ENCODE measurements around the gene BCO2. TPM values are rescaled to one million over a fixed set of nuclear protein-coding genes. Genes with fewer than 3 reads are reported as not detected.

The BCO2 gene
- total and polyA plus RNA-seq, 2 experiments from 2014 or later = 23.9 to 39.1 TPM

- DNase-seq (ENCODE audit: low spot score) = no peak
- H3K9me2 ChIP-seq (replicated peaks; ENCODE audit: insufficient read depth) = no peaks in the 10 kb centered on the region
- H3K27ac ChIP-seq = peak overlapping the region; percentile 6
- no peaks in the 10 kb centered on the region for H3K27me3 ChIP-seq
- TF ChIP-seq CTCF (IDR thresholded peaks at IDR 0.05; ENCODE audit: poor library complexity) (no peak), EZH2phosphoT487 (IDR thresholded peaks at IDR 0.05; ENCODE audit: low read depth, severe bottlenecking, unreplicated experiment) (no peak), EZH2 (IDR thresholded peaks at IDR 0.05; ENCODE audit: borderline replicate concordance) (no peak)
- 78% methylated on average over 3 of the region's 3 CpGs for WGBS (ENCODE audit: low lambda C conversion rate, missing lambda C conversion rate)
- no peak overlapping the region for H3K4me3 ChIP-seq
- H3K79me2 ChIP-seq = no peaks in the 10 kb centered on the region
- no peaks in the 10 kb centered on the region for H3K9me3 ChIP-seq (ENCODE audit: low read depth)
- H2AFZ ChIP-seq = no peak overlapping the region
- H3K4me2 ChIP-seq = no peak overlapping the region
- H3K36me3 ChIP-seq (replicated peaks; ENCODE audit: insufficient read depth, low read depth) = no peaks in the 10 kb centered on the region
- peaks cover 4% of the 10 kb centered on the region for H3K4me1 ChIP-seq (ENCODE audit: insufficient read depth)
- no peaks in the 10 kb centered on the region for H4K20me1 ChIP-seq (ENCODE audit: insufficient read depth, poor library complexity, severe bottlenecking)
Measured at GRCh38 chr11:112266410-112266778, 91.1 kb downstream of the BCO2 start.

- Histone ChIP-seq H3K4me1 (ENCODE audit: insufficient read depth) (peaks cover 4% of the 10 kb centered on the region), H3K27ac (no peak overlapping the region), H3K4me3 (no peak overlapping the region), H3K4me2 (no peak overlapping the region), H3K36me3 (replicated peaks; ENCODE audit: insufficient read depth, low read depth) (no peaks in the 10 kb centered on the region), H3K79me2 (no peaks in the 10 kb centered on the region), H3K9me2 (replicated peaks; ENCODE audit: insufficient read depth) (no peaks in the 10 kb centered on the region), H3K9me3 (ENCODE audit: low read depth) (no peaks in the 10 kb centered on the region), H2AFZ (no peak overlapping the region), H3K27me3 (no peaks in the 10 kb centered on the region), H4K20me1 (ENCODE audit: insufficient read depth, poor library complexity, severe bottlenecking) (no peaks in the 10 kb centered on the region)
- 51% methylated on average over 5 of the region's 5 CpGs for WGBS (ENCODE audit: low lambda C conversion rate, missing lambda C conversion rate)
- no peak for DNase-seq (ENCODE audit: low spot score)
- TF ChIP-seq CTCF (IDR thresholded peaks at IDR 0.05; ENCODE audit: poor library complexity) (no peak), EZH2 (IDR thresholded peaks at IDR 0.05; ENCODE audit: borderline replicate concordance) (no peak), EZH2phosphoT487 (IDR thresholded peaks at IDR 0.05; ENCODE audit: low read depth, severe bottlenecking, unreplicated experiment) (no peak)
Measured at GRCh38 chr11:112267188-112267591, 91.9 kb downstream of the BCO2 start.

- Histone ChIP-seq H3K27me3 (no peaks in the 10 kb centered on the region), H3K27ac (no peak overlapping the region), H3K4me2 (no peak overlapping the region), H3K4me3 (no peak overlapping the region), H2AFZ (no peak overlapping the region), H3K9me3 (ENCODE audit: low read depth) (no peaks in the 10 kb centered on the region), H3K79me2 (no peaks in the 10 kb centered on the region), H3K36me3 (replicated peaks; ENCODE audit: insufficient read depth, low read depth) (no peaks in the 10 kb centered on the region), H4K20me1 (ENCODE audit: insufficient read depth, poor library complexity, severe bottlenecking) (no peaks in the 10 kb centered on the region), H3K4me1 (ENCODE audit: insufficient read depth) (peaks cover 4% of the 10 kb centered on the region), H3K9me2 (replicated peaks; ENCODE audit: insufficient read depth) (no peaks in the 10 kb centered on the region)
- TF ChIP-seq EZH2phosphoT487 (IDR thresholded peaks at IDR 0.05; ENCODE audit: low read depth, severe bottlenecking, unreplicated experiment) (no peak), EZH2 (IDR thresholded peaks at IDR 0.05; ENCODE audit: borderline replicate concordance) (no peak), CTCF (IDR thresholded peaks at IDR 0.05; ENCODE audit: poor library complexity) (no peak)
- no peak for DNase-seq (ENCODE audit: low spot score)
- 74% methylated on average over 5 of the region's 5 CpGs for WGBS (ENCODE audit: low lambda C conversion rate, missing lambda C conversion rate)
Measured at GRCh38 chr11:112268406-112268805, 93.1 kb downstream of the BCO2 start.

Small RNAs within 50 kb of the gene (small RNA-seq; reads per million reads assigned to genes)
- not detected for gene MRPS36P4

Other genes starting within 250 kb of the BCO2 start
- gene DIXDC1, start 238.2 kb upstream of the BCO2 start, total RNA-seq = 14.7 and 18.4 TPM in 2 replicates
- 5.2 and 8.2 TPM in 2 replicates for gene DIXDC1, start 238.2 kb upstream of the BCO2 start, polyA plus RNA-seq
- 40.5 and 42.1 TPM in 2 replicates for gene DLAT, start 150.1 kb upstream of the BCO2 start, total RNA-seq
- gene DLAT, start 150.1 kb upstream of the BCO2 start, polyA plus RNA-seq = 27.9 and 32.7 TPM in 2 replicates
- gene PIH1D2, start 101.5 kb upstream of the BCO2 start, total RNA-seq = 0.60 and 1.7 TPM in 2 replicates
- gene PIH1D2, start 101.5 kb upstream of the BCO2 start, polyA plus RNA-seq = 2.2 and 3.1 TPM in 2 replicates
- 21.2 and 24.6 TPM in 2 replicates for gene NKAPD1, start 101.2 kb upstream of the BCO2 start, total RNA-seq
- 8.8 and 21.5 TPM in 2 replicates for gene NKAPD1, start 101.2 kb upstream of the BCO2 start, polyA plus RNA-seq
- gene TIMM8B, start 88.8 kb upstream of the BCO2 start, total RNA-seq = 62.5 and 62.8 TPM in 2 replicates
- 126 and 128 TPM in 2 replicates for gene TIMM8B, start 88.8 kb upstream of the BCO2 start, polyA plus RNA-seq
- gene SDHD, start 88.6 kb upstream of the BCO2 start, total RNA-seq = 151 and 152 TPM in 2 replicates
- gene SDHD, start 88.6 kb upstream of the BCO2 start, polyA plus RNA-seq = 144 and 158 TPM in 2 replicates
- 9.4 and 10.3 TPM in 2 replicates for gene IL18, start 11.4 kb upstream of the BCO2 start, total RNA-seq
- gene IL18, start 11.4 kb upstream of the BCO2 start, polyA plus RNA-seq = 5.1 and 7.0 TPM in 2 replicates
- gene TEX12, start 8.1 kb upstream of the BCO2 start, total RNA-seq = 0.50 and 4.4 TPM in 2 replicates
- gene TEX12, start 8.1 kb upstream of the BCO2 start, polyA plus RNA-seq = not detected in 2 replicates
- 37.5 and 44.3 TPM in 2 replicates for gene PTS, start 50.9 kb downstream of the BCO2 start, total RNA-seq
- gene PTS, start 50.9 kb downstream of the BCO2 start, polyA plus RNA-seq = 81.7 and 84.6 TPM in 2 replicates
- gene PLET1, start 85.3 kb downstream of the BCO2 start, total RNA-seq = not detected in 2 replicates
- gene PLET1, start 85.3 kb downstream of the BCO2 start, polyA plus RNA-seq = 0.34 TPM in 1 of 2 replicates, not detected in the other